HG02870 (cell line): Measurements from ENCODE around the gene MACF1.

ENCODE experiments used
- ATAC-seq: cut with Tn5 transposase; IDR thresholded peaks from one replicate; pipeline ENCODE4 v1.9.1; 2021; ENCODE audit warnings: mild to moderate bottlenecking, moderate library complexity; ENCODE audit not compliant: unreplicated experiment

The MACF1 gene

DNA sequence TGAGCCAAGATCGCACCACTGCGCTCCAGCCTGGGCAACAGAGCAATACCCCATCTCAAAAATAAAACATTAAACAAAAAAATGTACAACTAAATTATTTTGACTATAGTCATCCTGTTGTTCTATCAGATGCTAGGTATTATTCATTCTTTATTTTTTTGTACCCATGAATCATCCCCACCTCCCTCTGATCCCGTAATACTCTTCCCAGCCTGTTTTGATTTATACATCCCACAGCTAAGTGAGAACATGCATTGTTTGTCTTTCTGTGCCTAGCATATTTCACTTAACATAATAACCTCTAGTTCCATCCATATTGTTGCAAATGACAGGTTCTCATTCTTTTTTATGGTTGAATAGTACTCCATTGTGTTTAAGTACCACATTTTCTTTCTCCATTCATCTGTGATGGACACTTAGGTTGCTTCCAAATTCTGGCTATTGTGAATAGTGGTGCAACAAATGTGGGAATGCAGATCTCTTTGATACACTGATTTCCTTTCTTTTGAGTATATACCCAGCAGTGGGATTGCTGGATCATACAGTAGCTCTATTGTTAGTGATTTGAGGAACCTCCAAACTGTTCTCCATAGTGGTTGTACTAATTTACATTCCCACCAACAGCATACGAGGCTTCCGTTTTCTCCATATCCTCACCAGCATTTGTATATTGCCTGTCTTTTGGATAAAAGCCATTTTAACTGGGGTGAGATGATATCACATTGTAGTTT, 84.4 kb downstream of the MACF1 start:
- ATAC-seq, result no peak

DNA sequence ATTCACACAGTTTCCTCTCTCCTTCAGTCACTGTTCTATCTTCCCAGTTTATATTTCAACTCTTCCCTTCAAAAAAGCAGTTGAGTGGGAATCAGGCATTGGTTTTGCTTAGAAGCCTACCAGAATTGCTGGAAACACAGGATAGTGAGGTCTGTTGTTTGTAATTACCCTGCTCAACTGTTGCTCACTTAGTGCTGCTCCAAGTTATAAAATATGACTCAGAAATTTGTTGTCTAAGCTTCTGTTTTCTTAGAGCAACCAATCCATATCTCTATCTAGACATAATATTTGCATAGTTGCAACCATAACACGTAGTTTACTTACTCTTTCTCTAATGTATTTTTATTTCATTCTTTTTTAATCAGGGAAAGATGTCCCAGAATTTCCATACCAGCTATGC, 87.9 kb downstream of the MACF1 start:
- no peak for ATAC-seq

DNA sequence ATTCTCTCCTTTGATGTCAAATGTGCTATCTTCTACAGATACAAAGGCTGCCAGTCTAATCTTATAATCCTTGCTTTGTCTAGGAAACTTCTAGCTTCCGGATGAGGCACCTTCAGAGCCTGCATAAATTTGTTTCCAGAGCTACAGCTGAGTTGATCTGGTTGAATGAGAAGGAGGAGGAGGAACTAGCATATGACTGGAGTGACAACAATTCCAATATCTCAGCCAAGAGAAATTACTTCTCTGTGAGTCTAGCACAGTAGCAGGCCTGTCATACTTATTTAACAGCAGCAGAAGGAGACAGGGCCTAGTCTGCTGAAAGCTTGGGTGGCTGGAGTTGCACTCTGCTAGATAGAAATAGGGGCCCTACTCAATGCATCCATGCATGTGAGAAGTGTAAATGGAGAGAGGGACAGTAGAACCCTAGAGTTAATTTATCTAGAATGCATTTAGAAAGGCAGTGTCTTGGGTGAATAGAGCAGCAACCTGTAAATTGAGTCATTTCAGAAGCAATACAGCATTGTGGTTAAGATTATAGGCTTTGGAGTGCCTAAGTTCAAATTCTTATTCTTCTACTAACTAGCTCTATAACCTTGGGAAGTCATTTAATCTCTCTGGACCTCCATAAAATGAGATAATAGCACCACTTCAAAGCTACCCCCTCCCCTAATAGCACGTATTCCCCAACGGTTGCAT, 89.0 kb downstream of the MACF1 start:
- no peak for ATAC-seq

DNA sequence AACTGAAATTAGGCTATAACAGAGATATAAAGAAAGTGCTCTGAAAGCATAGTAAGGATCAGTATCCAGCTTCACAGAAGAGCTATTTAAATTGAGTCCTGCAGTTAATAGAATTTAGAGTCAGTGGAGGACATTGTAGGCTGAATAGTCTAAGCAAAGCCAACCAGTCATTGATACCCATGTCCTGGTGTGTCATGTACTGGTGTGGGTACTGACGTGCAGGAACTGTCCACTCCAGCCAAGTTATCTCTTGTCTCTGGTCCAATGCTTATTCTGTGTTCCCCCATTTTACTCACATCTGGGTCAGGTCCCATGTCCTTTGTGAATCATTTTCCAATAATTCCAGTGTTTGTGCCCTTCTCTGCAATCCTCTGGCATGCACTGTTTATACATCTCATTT, 90.0 kb downstream of the MACF1 start:
- no peak for ATAC-seq

DNA sequence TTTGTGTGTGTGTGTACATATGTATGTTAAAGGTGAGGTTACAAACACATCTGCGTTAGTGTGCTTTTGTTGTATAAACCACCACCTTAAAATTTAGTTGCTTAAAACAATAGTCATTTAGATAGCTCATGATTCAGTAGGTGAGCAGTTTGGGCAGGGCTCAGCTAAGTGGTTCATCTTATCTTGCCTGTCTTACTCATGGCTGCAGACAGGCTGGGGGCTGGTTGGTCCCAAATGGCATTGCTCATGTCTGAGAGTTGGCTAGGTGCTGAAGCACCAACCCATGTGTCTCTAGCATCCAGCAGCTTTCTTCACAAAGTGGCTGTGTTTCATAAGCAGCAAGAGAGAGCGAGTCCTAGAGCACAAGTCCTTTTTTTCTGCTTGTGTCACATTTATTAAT, 91.4 kb downstream of the MACF1 start:
- no peak for ATAC-seq

DNA sequence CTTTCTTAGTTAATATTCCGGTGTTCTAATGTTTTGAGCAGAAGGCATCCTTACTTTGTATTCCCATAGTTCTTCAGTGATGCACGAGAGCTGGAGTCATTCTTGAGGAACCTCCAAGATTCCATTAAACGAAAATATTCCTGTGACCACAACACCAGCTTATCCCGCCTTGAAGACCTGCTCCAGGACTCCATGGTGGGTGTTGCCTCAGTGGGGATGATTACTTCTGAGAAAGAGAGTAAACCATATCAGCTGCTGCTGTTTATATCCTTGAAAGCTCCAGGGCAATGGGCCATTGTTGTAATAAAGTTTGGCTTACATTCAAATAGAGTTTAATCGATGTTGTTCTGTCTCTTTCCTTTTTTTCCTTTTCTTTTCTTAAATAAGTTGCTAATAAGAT, 93.1 kb downstream of the MACF1 start:
- ATAC-seq, result no peak

DNA sequence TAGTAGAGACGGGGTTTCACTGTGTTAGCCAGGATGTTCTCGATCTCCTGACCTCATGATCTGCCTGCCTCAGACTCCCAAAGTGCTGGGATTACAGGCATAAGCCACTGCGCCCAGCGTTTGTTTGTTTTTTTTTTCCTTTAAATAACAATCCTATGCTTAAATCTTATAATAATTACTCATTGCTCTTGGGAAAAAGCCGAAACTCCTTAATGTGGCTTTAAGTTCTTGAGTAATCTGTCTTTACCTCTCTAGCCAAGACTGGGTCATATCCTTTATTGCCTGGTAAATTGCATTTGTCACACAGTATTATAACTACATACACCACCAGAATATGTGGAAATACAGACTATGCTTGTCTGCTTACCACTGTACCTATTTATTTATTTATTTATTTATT, 97.1 kb downstream of the MACF1 start:
- no peak for ATAC-seq

DNA sequence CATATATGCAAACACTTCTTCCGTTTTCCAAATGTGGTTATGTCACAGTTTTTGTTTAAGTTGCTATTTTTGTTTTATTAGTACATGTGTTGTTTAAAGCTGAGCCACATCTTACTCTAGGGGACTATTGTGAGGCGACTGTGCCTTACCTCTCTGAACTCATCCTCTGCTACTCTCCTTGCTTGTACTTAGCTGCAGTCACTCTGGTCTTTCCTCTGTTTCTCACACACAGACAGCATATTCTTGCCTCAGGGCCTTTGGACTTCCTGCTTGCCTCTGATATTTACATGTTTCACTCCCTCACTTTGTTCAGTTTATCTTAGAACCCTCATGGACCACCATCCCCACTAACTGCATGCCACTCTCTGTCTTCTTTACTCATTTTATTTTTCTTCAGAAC, 101.1 kb downstream of the MACF1 start:
- no peak for ATAC-seq

DNA sequence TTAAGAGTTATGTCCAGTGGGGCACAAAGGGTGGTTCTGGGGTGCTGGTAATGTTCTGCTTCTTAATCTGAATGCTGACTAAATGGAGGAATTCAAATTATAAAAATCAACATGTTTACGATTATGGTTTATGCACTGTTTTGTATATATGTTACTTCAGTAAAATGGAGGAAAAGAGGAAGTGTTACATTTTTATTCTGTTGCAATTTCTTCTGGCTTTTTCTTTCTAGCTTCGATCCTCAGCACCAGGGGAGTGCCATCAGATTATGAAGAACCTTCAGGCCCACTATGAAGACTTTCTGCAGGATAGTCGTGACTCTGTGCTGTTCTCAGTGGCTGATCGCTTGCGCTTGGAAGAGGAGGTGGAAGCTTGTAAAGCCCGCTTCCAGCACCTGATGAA, 105.5 kb downstream of the MACF1 start:
- no peak for ATAC-seq

DNA sequence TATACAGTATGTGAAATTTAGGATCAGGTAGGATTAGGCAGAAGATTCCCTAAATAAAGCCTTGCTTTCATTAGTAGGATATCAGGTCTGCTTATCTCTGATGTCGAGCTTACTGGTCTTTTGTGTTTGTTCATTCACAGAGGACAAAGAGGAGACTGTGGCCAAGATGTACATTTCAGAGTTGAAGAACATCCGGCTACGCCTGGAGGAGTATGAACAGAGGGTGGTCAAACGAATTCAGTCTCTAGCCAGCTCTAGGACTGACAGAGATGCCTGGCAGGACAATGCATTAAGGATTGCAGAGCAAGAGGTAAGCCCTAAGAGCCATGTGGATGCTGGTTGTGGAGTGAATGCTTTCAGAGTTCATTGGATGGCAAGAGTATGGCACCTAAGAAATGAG, 106.2 kb downstream of the MACF1 start:
- no peak for ATAC-seq

DNA sequence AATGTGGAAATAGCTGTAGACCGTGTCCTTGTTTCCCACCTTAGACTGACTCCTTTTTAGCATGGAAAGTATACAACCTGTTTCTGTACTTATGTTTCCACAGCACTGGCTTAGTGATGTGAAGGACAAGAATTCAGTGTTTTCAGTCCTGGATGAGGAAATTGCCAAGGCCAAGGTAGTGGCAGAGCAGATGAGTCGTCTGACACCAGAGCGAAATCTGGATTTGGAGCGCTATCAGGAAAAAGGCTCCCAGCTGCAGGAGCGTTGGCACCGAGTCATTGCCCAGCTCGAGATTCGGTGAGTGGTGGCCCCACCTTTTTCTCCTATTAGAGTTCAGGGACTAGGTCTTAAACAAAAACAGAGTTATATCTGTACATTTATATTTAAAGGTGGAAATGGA, 112.6 kb downstream of the MACF1 start:
- no peak for ATAC-seq

DNA sequence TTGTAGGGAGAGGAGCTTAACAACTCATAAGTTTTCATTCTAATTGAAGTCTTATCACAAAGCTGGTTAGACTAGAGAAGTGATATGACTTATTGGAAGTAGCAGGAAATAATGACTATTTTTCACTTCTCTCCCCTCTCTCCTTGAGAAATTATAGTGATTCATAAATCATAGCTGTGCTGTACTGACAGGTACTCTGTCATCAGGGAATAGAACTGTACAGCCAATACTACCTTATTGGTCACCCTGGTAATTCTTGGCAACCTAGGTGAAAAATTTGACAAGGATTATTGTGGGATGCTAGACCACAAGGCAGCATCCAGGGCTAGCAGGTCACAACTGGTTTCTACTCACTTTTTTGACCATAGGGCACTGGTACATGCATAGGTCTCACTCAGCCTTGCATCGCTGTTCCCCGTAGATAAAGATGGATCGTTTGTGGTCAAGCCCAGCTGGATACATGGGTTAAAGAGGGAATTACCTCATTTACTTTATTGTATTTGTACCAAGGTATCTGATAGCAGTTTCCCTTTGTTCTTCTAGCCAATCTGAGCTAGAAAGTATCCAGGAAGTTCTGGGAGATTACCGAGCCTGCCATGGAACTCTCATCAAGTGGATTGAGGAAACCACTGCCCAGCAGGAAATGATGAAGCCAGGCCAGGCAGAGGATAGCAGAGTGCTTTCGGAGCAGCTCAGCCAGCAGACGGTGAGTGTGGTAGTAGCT, 113.6 kb downstream of the MACF1 start:
- ATAC-seq, result no peak

DNA sequence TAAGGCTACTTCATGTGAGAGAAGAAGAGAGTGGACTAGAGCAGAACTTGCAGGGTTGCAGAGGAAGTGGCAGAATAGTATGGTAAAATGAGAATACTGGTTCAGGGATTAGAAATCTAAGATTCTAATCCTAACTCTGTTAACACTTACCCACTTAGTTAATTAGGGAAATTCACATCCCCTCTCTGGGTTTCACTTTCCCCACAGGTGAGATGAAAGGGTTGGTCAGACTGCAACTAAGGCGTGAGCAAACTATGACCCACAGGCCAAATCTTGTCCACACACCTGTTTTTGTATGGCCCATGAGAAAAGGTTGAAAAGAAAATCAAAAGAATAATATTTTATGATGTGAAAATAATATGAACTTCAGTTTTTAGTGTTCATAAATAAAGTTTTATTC, 117.5 kb downstream of the MACF1 start:
- no peak for ATAC-seq

DNA sequence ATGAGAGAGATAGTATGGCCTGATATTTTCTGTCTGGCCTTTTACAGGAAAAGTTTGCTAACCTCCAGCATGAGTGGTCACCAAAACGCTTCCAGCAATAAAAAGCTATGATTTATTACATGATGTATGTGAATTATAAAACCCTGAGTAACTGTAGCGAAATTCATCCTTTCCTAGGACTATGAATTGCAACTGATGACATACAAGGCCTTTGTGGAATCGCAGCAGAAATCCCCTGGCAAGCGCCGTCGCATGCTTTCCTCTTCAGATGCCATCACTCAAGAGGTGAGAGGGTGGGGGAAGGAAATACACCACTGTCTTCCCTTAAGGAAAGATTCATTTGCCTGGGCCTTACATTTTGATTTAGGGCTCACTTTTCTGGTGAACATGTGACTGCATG, 117.9 kb downstream of the MACF1 start:
- ATAC-seq, result no peak

DNA sequence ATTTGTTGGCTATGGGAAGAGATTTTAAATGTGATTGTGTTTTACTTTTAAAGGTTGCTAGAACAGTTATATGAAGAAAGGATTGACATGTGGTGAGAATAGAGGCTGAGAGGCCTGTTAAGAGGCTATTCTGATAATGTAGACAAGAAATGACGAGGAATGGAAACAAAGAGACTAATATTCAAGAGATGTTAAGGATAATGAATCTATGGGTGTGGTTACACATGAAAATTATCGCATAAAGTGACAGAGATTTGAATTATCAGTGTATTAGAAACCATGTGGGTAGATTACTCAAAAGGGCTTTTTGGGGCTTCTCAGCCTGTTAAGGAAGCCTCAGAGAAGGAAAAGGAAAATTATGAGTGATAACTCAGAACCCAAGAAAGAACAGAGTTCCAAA, 120.4 kb downstream of the MACF1 start:
- ATAC-seq, result no peak

DNA sequence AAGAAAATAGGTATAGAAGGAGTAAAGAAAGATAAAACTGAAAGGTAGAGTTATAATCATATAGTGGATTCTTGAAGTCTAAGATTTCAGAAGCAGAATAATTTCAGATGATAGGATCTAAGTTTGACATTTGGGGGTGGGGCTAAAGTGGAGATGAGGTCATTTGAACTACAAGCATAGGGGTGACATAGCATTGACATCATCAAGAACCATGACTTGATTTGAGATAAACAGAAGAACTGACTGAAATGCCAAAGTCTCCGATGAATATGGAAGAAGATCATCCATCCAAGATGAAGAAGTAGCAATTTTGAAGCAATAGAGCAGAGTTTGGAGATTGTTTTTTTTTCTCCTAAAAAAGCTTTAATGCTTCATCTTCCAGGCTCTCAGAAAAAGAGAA, 122.3 kb downstream of the MACF1 start:
- no peak for ATAC-seq

DNA sequence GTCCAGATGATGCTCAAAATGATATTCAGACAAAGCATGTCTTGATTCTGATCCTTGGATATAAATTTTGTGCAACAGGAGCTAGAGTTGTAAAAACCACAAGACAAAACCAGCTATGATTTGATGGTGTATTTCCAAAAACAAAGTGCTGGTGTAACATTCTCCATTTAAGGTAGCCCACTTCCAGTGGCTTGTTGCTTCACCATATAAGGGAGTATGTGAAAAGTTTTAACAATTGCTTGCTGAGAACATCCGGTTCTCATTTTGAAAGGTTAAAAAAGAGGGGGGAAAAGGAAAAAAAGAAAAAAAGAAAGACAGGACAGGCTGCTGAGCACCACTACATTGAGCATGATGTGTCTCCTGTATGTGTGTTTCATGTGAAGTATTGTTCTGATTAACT, 123.6 kb downstream of the MACF1 start:
- ATAC-seq, result no peak

DNA sequence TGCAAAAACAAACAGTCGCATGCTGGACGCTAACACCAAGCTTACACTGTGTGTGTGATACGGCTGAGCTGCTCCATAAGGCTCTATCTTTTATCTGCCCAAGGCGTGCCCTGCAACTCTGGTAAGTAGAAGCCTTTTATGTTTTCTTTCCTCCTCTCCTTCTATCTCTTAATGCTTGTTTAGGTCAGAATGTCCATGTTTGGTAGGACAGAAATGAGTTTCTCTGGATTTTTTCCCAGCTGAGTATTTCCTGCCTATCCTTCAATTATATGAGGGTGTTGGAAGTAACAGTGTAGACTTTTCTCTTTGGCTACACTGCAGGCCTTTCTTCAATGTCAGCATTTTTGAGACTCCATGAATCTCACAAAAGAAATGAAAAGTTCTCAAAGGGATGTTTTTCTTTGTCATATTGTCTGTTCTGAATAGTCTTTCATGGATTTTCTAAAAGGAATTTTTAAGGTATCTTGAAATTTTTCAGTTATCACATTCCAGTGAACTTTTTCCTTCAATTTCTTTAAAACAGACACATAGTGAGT, 124.2 kb downstream of the MACF1 start:
- ATAC-seq, result no peak

DNA sequence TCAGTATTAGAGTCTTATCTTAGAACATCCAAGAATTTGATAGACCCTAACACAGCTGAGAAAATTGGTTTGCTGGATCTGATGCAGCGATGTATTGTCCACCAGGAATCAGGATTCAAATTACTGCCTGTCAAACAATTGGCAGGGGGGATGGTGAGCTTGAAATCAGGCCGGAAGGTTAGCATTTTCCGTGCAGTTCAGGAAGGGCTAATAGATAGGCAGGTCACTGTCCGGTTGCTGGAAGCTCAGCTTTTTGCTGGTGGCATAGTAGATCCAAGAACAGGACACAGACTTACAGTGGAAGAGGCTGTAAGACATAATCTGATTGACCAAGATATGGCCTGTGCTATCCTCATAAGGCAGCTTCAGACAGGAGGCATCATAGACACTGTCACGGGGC, 127.2 kb downstream of the MACF1 start:
- ATAC-seq, result no peak

DNA sequence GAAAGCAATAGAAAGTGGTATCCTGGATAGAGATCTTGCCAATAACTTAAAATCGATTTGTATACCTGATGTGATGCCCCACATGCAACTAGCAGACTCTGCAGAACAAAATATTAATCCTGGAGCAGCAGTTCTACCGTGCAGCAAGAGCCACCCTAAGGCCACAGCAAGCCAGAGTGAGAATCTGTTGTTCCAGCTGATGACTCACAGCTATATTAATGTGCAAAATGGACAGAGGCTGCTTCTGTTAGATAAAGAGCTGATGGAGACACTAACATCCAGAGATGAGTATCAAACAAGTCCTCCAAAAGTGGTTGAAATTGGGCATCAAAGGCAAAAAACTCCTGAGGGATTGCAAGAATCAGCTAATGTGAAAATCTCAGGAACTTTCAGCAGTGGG, 127.8 kb downstream of the MACF1 start:
- no peak for ATAC-seq

DNA sequence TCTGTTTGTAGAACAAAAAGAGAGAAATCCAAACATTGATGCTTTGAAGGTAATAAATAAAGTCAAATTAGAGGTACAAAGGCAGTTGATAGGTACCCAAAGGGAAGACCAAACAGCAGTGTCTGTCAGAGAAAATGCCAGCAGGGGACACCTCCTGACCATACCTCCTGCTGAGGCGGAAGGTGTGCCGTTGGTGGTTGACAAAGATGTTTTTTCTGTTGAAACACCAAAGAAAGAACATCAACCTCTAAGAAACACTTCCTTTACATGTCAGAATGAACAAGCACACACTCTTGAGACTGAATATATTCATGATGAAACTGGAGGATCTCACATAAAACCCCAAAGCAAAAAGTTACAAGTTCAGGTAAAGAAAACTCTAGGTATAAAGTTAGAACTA, 128.3 kb downstream of the MACF1 start:
- ATAC-seq, result no peak

DNA sequence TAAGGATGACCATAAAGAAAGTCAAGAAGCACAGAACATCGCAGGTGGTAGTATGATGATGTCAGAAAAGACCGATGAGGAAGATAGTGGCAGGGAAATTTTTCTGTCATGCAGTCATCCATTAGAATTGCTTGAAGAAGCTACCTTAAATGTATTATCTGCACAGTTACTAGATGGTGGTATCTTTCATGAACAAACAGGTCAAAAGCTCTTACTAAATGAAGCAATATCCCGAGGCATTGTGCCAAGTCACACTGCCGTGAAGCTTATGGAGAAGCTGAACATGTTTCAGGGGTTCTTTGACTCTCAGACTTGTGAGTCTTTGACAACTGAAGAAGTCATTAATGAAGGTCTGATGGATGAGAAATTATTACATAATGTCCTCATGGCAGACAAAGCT, 128.8 kb downstream of the MACF1 start:
- no peak for ATAC-seq
